ENCODE results near the gene USPL1. TPM values are rescaled to one million over a fixed set of nuclear protein-coding genes. Genes with fewer than 3 reads are reported as not detected.

The USPL1 gene
- total RNA-seq, 1 donor from 2014 or later, result 19.7 TPM

DNA sequence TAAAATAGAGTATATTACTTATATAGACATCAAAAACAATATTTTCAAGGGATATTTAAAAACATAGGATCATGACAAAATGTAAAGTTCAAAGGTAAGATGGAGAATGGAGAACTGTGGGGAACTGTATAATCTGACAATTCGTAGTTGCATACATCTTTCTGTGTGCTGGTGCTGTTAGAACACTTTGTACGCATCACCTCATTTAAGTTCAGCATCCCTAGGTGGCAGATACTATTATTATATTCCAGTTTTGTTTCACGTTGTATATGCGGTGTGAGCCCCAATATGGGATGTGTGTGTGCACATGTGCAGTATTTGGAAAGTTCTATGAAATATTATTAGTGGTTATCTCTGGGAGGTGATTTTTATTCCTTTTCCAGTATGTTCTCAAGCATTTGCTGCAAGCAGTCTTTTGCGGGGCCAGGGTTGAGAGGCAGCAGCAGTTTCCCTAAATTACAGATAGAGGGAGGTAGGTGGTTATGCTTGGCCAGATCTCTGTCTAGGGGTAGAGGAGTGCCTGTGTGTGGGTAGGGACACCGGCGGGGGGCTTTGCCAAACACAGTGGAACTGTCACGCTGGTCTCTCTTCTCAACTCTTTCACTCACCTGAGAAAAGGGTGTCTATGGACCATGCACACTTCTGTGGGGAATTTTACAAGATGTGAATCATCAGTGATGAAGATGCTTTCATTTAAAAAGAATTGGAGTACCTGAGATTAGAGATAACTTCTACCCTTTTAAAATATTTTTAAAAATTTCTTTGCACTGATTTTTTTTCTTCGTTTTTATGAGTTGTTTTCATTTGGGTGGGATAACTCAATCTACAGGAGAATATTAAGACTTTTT is 62.0 kb downstream of the USPL1 start:
- TF ChIP-seq, protein P1, sequence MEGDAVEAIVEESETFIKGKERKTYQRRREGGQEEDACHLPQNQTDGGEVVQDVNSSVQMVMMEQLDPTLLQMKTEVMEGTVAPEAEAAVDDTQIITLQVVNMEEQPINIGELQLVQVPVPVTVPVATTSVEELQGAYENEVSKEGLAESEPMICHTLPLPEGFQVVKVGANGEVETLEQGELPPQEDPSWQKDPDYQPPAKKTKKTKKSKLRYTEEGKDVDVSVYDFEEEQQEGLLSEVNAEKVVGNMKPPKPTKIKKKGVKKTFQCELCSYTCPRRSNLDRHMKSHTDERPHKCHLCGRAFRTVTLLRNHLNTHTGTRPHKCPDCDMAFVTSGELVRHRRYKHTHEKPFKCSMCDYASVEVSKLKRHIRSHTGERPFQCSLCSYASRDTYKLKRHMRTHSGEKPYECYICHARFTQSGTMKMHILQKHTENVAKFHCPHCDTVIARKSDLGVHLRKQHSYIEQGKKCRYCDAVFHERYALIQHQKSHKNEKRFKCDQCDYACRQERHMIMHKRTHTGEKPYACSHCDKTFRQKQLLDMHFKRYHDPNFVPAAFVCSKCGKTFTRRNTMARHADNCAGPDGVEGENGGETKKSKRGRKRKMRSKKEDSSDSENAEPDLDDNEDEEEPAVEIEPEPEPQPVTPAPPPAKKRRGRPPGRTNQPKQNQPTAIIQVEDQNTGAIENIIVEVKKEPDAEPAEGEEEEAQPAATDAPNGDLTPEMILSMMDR (conservative IDR thresholded peaks at IDR 0.05), result peak; percentile 70
- peaks cover 24% of the 10 kb centered on the region for H3K4me1 Mint-ChIP-seq (ENCODE audit: unreplicated experiment)
- H3K36me3 Mint-ChIP-seq, result no peaks in the 10 kb centered on the region
- peaks cover 5% of the 10 kb centered on the region for H3K9me3 Mint-ChIP-seq
- H3K27ac Mint-ChIP-seq, result no peak overlapping the region
- DNase-seq (ENCODE audit: extremely low spot score, unreplicated experiment), result no peak
- H3K4me3 Mint-ChIP-seq, result no peak overlapping the region
- peaks cover 12% of the 10 kb centered on the region for H3K27me3 Mint-ChIP-seq

DNA sequence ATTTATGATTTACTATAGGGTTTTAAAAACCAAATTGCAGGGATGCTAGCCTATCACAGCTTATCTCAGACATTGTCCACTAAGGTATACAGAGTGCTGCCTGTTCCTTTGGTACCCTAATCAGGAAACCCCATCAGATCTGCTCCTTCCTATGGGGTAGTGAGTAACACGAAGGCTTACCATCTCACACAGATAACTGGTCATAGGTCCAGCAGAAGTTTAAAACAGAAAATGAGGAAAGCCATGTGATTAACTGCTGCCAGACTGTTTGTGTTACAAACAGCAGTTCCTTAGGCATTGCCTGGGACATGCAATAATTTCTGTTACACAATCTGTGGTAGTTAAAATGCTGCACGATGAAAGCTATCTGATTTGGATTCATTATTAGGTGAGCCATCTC is 64.1 kb downstream of the USPL1 start:
- TF ChIP-seq, protein P1 (conservative IDR thresholded peaks at IDR 0.05), result no peak
- peaks cover 9% of the 10 kb centered on the region for H3K27me3 Mint-ChIP-seq
- H3K27ac Mint-ChIP-seq, result no peak overlapping the region
- DNase-seq (ENCODE audit: extremely low spot score, unreplicated experiment), result no peak
- no peaks in the 10 kb centered on the region for H3K9me3 Mint-ChIP-seq
- no peaks in the 10 kb centered on the region for H3K36me3 Mint-ChIP-seq
- H3K4me3 Mint-ChIP-seq, result no peak overlapping the region
- peaks cover 27% of the 10 kb centered on the region for H3K4me1 Mint-ChIP-seq (ENCODE audit: unreplicated experiment)

DNA sequence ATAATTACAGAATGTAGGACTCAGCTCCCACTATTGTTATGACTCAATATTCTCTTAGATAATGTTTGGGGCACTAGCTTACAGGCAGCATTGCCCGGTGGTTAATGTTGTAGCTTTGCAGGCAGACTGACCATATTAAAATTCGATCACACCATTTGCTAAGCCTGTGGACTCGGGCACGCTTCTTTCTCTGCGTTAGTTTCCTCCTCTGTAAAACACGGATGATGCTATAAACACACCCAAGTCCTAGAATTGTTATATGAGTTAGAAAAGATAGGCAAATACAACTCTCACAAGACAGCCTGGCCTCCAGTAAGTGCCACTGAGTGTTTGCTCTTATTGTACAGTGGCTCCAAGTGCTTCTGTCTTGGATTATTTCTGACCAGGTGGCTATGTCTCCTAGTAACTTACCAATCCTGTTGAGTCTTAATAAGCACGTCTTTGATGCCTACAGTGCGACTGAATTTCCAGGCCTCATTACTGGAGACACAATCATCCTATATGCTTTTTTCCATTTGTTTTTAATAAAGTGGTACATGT is 67.7 kb downstream of the USPL1 start:
- Mint-ChIP-seq H3K27ac (no peak overlapping the region), H3K4me1 (ENCODE audit: unreplicated experiment) (peaks cover 23% of the 10 kb centered on the region), H3K4me3 (no peak overlapping the region), H3K9me3 (no peaks in the 10 kb centered on the region), H3K27me3 (no peaks in the 10 kb centered on the region), H3K36me3 (no peaks in the 10 kb centered on the region)
- DNase-seq (ENCODE audit: extremely low spot score, unreplicated experiment), result no peak
- TF ChIP-seq, protein P1 (conservative IDR thresholded peaks at IDR 0.05), result no peak

DNA sequence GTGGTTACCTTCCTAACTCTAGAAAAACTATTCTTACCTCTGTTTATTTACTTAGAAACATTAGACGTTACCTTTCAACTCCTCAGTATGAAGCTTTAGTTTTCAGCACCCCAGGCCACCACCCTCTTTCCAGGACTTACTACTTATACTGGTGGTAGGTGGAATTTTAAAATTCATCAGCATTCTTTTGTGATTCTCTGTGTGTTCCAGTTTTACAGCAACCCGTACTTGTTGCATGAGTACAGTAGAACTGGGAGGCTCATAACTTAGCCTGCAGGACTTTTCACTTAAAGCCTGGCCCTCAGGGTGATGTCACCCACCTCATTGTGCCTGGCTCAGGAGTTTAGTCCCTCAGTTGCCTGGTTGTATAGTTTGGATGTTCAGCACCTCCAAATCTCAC is 68.3 kb downstream of the USPL1 start:
- peaks cover 26% of the 10 kb centered on the region for H3K4me1 Mint-ChIP-seq (ENCODE audit: unreplicated experiment)
- H3K27ac Mint-ChIP-seq, result no peak overlapping the region
- TF ChIP-seq, protein P1 (conservative IDR thresholded peaks at IDR 0.05), result no peak
- H3K27me3 Mint-ChIP-seq, result no peaks in the 10 kb centered on the region
- H3K36me3 Mint-ChIP-seq, result no peaks in the 10 kb centered on the region
- no peak for DNase-seq (ENCODE audit: extremely low spot score, unreplicated experiment)
- no peak overlapping the region for H3K4me3 Mint-ChIP-seq
- no peaks in the 10 kb centered on the region for H3K9me3 Mint-ChIP-seq

DNA sequence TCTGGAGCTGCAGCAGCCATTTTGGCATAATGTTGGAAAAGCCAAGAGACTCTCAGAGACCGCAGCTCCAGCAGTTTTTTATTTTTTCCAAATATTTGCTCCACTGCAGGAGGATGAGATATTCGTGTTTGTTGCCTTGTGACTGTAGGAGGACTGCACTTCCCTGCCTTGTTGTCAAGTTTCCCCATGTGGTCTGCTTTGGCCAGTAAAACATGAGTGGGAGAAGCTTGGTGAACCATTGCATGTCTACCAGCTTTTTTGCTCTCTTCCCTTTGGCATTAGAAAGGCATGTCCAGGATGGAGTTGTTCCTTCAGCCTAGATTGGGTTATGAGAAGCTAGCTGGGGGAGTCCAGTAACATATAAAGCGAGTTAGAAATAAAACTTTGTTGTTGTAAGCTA is 69.9 kb downstream of the USPL1 start:
- Mint-ChIP-seq H3K4me3 (no peak overlapping the region), H3K27ac (no peak overlapping the region), H3K27me3 (no peaks in the 10 kb centered on the region), H3K36me3 (no peaks in the 10 kb centered on the region), H3K4me1 (ENCODE audit: unreplicated experiment) (peaks cover 12% of the 10 kb centered on the region), H3K9me3 (no peaks in the 10 kb centered on the region)
- no peak for DNase-seq (ENCODE audit: extremely low spot score, unreplicated experiment)
- TF ChIP-seq, protein P1 (conservative IDR thresholded peaks at IDR 0.05), result no peak

All from type B pancreatic cell (in vitro differentiated cells).